H1 (cell line): ENCODE data around the gene INPP5A. TPM values are rescaled to one million over a fixed set of nuclear protein-coding genes. Genes with fewer than 3 reads are reported as not detected.

ENCODE experiments used
- CTCF ChIA-PET: fragments of 300-600 bp; sonication (Branson Sonifier 250); formaldehyde crosslinking; loops from one replicate; lab custom pipeline; 2021; ENCODE audit not compliant: partially characterized antibody; lab: Charles Lee
- POLR2A ChIA-PET: fragments of 300-600 bp; sonication (Branson Sonifier 250); formaldehyde crosslinking; loops from one replicate; lab custom pipeline; 2021; ENCODE audit warnings: inconsistent platforms; ENCODE audit not compliant: partially characterized antibody; lab: Charles Lee
- DNase-seq, 2 experiments: peaks; one replicate each; pipeline versions ENCODE4 v3.0.0 to v3.0.0-alpha.2; 2010 to 2022; ENCODE audit warnings: low spot score in 2 of 2, low read depth in 1 of 2, mixed read lengths in 1 of 2
- FAIRE-seq: peaks from 2 replicates; lab custom pipeline; 2011; peaks lifted over from hg19 to GRCh38; lab: Jason Lieb, UNC
- H2AFZ ChIP-seq: 2 replicates; pipeline ENCODE4 v1.8.1; 2012; ENCODE audit warnings: low read length, inconsistent platforms
- H2AK5ac ChIP-seq: 2 replicates; pipeline ENCODE4 v1.6.1; 2013; ENCODE audit warnings: low read depth, low read length
- H2BK120ac ChIP-seq: replicated peaks from 2 replicates; pipeline ENCODE3; 2013; ENCODE audit warnings: low read depth, low read length, inconsistent platforms
- H2BK12ac ChIP-seq: 2 replicates; pipeline ENCODE4 v1.6.1; 2013; ENCODE audit warnings: low read depth, low read length
- H2BK15ac ChIP-seq: 2 replicates; pipeline ENCODE4 v1.6.1; 2013; ENCODE audit warnings: low read length
- H2BK20ac ChIP-seq: 2 replicates; pipeline ENCODE4 v1.6.1; 2013; ENCODE audit warnings: low read length
- H2BK5ac ChIP-seq: 2 replicates; pipeline ENCODE4 v1.6.1; 2013; ENCODE audit warnings: low read depth, low read length
- H3K14ac ChIP-seq: 2 replicates; pipeline ENCODE4 v1.6.1; 2013; ENCODE audit warnings: inconsistent platforms; ENCODE audit not compliant: insufficient read length
- H3K18ac ChIP-seq: 2 replicates; pipeline ENCODE4 v1.6.1; 2013; ENCODE audit warnings: low read length; ENCODE audit errors: extremely low read depth
- H3K23ac ChIP-seq: 2 replicates; pipeline ENCODE4 v1.6.1; 2013; ENCODE audit warnings: inconsistent platforms; ENCODE audit not compliant: insufficient read length
- H3K23me2 ChIP-seq: 2 replicates; pipeline ENCODE4 v1.6.1; 2013; ENCODE audit warnings: low read depth, low read length
- H3K27ac ChIP-seq: 2 replicates; pipeline ENCODE4 v1.6.1; 2011; ENCODE audit warnings: low read depth, low read length, inconsistent platforms
- H3K27me3 ChIP-seq, 4 experiments: replicated peaks in 1 of 4; 1 replicate in 1 of 4; 2 replicates in 3 of 4; pipeline versions ENCODE4 v1.6.1 to v1.8.1; 2011 to 2013; ENCODE audit warnings: low read length in 3 of 4, mild to moderate bottlenecking in 3 of 4, inconsistent platforms in 2 of 4, mixed read lengths in 2 of 4, moderate library complexity in 1 of 4; ENCODE audit not compliant: control insufficient read depth in 3 of 4, insufficient read depth in 3 of 4; ENCODE audit errors: extremely low read depth in 1 of 4
- H3K36me3 ChIP-seq, 4 experiments: 2 replicates each; pipeline versions ENCODE4 v1.6.1 to v1.8.1; 2011 to 2013; ENCODE audit warnings: mild to moderate bottlenecking in 4 of 4, low read length in 3 of 4, moderate library complexity in 2 of 4, control low read depth in 1 of 4, inconsistent platforms in 1 of 4; ENCODE audit not compliant: insufficient read depth in 4 of 4, control insufficient read depth in 2 of 4
- H3K4ac ChIP-seq: replicated peaks from 2 replicates; pipeline ENCODE3; 2013; ENCODE audit warnings: low read length, low read depth, mixed read lengths, inconsistent platforms; ENCODE audit not compliant: insufficient read length
- H3K4me1 ChIP-seq, 4 experiments: replicated peaks in 1 of 4; 1 replicate in 1 of 4; 2 replicates in 3 of 4; pipeline versions ENCODE4 v1.6.1 to v1.8.1; 2011 to 2013; ENCODE audit warnings: low read length in 3 of 4, inconsistent platforms in 2 of 4, mixed read lengths in 1 of 4; ENCODE audit not compliant: insufficient read depth in 4 of 4, control insufficient read depth in 3 of 4
- H3K4me2 ChIP-seq, 2 experiments: 2 replicates each; pipeline versions ENCODE4 v1.6.1 to v1.8.1; 2011 to 2013; ENCODE audit warnings: low read depth in 2 of 2, low read length in 2 of 2, control low read depth in 1 of 2, inconsistent platforms in 1 of 2, mild to moderate bottlenecking in 1 of 2; ENCODE audit not compliant: insufficient read depth in 1 of 2
- H3K4me3 ChIP-seq, 4 experiments: fragments of 200-600, 300-600 bp in 1 of 4; sonication (generic), shearing (Covaris generic), sonication (Bioruptor Twin) in 1 of 4; 2 replicates each; pipeline versions ENCODE4 v1.5.1 to v1.8.1; 2011 to 2016; ENCODE audit warnings: low read length in 4 of 4, low read depth in 3 of 4, control low read depth in 2 of 4, inconsistent platforms in 2 of 4, mild to moderate bottlenecking in 2 of 4, mixed read lengths in 1 of 4, moderate library complexity in 1 of 4; ENCODE audit not compliant: insufficient read depth in 2 of 4; ENCODE audit errors: extremely low read depth in 1 of 4
- H3K56ac ChIP-seq: replicated peaks from 2 replicates; pipeline ENCODE3; 2013; ENCODE audit warnings: low read depth, mild to moderate bottlenecking, mixed read lengths, low read length, inconsistent platforms; ENCODE audit not compliant: insufficient read length
- H3K79me1 ChIP-seq: 2 replicates; pipeline ENCODE4 v1.6.1; 2013; ENCODE audit warnings: low read depth, low read length, control low read depth
- H3K79me2 ChIP-seq, 2 experiments: 2 replicates each; pipeline versions ENCODE4 v1.6.1 to v1.8.1; 2012 to 2013; ENCODE audit warnings: low read length in 2 of 2, mild to moderate bottlenecking in 2 of 2, inconsistent platforms in 1 of 2; ENCODE audit not compliant: insufficient read depth in 2 of 2, control insufficient read depth in 1 of 2
- H3K9ac ChIP-seq, 4 experiments: replicated peaks in 1 of 4; 1 replicate in 1 of 4; 2 replicates in 3 of 4; pipeline versions ENCODE4 v1.6.1 to v1.8.1; 2011 to 2013; ENCODE audit warnings: low read depth in 3 of 4, low read length in 3 of 4, control low read depth in 2 of 4, mild to moderate bottlenecking in 2 of 4, moderate library complexity in 2 of 4, inconsistent platforms in 1 of 4; ENCODE audit errors: extremely low read depth in 1 of 4
- H3K9me3 ChIP-seq, 2 experiments: 2 replicates each; pipeline versions ENCODE4 v1.6.1 to v1.8.1; 2012 to 2013; ENCODE audit warnings: mild to moderate bottlenecking in 2 of 2, moderate library complexity in 2 of 2, control low read depth in 1 of 2, inconsistent platforms in 1 of 2, low read depth in 1 of 2, low read length in 1 of 2, mixed read lengths in 1 of 2; ENCODE audit not compliant: insufficient read depth in 2 of 2
- H4K20me1 ChIP-seq, 2 experiments: replicated peaks in 1 of 2; 2 replicates each; pipeline versions ENCODE3 to v1.8.1; 2011 to 2013; ENCODE audit warnings: inconsistent platforms in 2 of 2, low read length in 2 of 2, mild to moderate bottlenecking in 1 of 2; ENCODE audit not compliant: insufficient read depth in 2 of 2, control insufficient read depth in 1 of 2
- H4K5ac ChIP-seq: 2 replicates; pipeline ENCODE4 v1.6.1; 2013; ENCODE audit warnings: low read length, low read depth, mixed read lengths, inconsistent platforms; ENCODE audit not compliant: insufficient read length
- H4K8ac ChIP-seq: 2 replicates; pipeline ENCODE4 v1.8.0; 2013; ENCODE audit warnings: mild to moderate bottlenecking, moderate library complexity, low read length, inconsistent platforms; ENCODE audit not compliant: insufficient read depth; ENCODE audit errors: extremely low read depth
- H4K91ac ChIP-seq: replicated peaks from 2 replicates; pipeline ENCODE3; 2013; ENCODE audit warnings: low read length, mixed read lengths, inconsistent platforms; ENCODE audit not compliant: insufficient read length
- EZH2 ChIP-seq: fragments of 200-600 bp; sonication (generic); IDR thresholded peaks from 2 replicates; pipeline ENCODE4 v1.7.1; 2012; ENCODE audit warnings: low read depth, mild to moderate bottlenecking, moderate library complexity, low read length, inconsistent platforms; ENCODE audit not compliant: severe bottlenecking
- SIX5 ChIP-seq: IDR thresholded peaks from 2 replicates; pipeline ENCODE4 v1.6.1; 2011; ENCODE audit warnings: mild to moderate bottlenecking, low read depth, low read length
- WGBS, 2 experiments: shearing (Covaris generic) in 1 of 2; methylation state at CpG; one replicate each; pipeline versions ENCODE4 v1.1.6 to v1.1.7; 2013 to 2015; ENCODE audit warnings: low lambda C conversion rate in 2 of 2, mixed read lengths in 2 of 2, inconsistent platforms in 1 of 2, low coverage in 1 of 2, missing lambda C conversion rate in 1 of 2; ENCODE audit not compliant: insufficient replicate concordance in 2 of 2, insufficient coverage in 1 of 2, insufficient read length in 1 of 2; ENCODE audit errors: extremely low coverage in 1 of 2, missing lambda C conversion rate in 1 of 2; 5-methylcytosine and 5-hydroxymethylcytosine counted together
- polyA plus RNA-seq, 7 experiments: library from polyadenylated mRNA; depleted of rRNA in 3 of 7; stranded (reverse) in 5 of 7; unstranded in 2 of 7; fragments of >200 nt in 5 of 7; fragments of 200-250 nt in 2 of 7; gene quantifications; 1 replicate in 5 of 7; 2 replicates in 1 of 7; 4 replicates in 1 of 7; pipeline versions ENCODE4 v1.2.1 to v1.2.3, GENCODE V29; 2011 to 2013; ENCODE audit warnings: missing spikeins in 2 of 7, mixed read lengths in 2 of 7
- total RNA-seq: library from RNA; stranded (reverse); fragmentation: NEBNext Ultra II Directional; extraction: Animal tissue kit (Norgen Biotek cat#: 25700); gene quantifications from 2 replicates; pipeline ENCODE4 v1.2.1, GENCODE V29; 2021

The INPP5A gene
- total and polyA plus RNA-seq, 2 of the 8 experiments (the other 6 are each of a cell fraction or from before 2014, with no cell fraction given) = 19.7 to 27.5 TPM

DNA sequence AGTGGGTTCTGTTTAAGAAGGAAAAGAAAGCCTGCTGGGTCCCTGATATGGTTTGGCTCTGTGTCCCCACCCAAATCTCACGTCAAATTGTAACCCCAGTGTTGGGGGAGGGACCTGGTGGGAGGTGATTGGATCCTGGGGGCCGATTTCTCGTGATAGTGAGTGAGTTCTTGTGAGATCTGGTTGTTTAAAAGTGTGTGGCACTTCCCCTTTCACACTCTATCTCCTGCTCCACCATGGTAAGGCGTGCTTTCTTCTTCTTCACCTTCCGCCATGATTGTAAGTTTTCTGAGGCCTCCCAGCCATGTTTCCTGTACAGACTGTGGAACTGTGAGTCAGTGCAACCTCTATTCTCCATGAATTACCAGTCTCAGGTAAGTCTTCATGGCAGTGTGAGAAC lies 42.6 kb downstream of the INPP5A start:
- H3K27ac ChIP-seq = no peak overlapping the region
- no peak overlapping the region for H3K4me3 ChIP-seq
- no peak overlapping the region for H3K9ac ChIP-seq
- WGBS, 2 experiments = 88% methylated on average over 5 of the region's 5 CpGs; no CpG with 5 or more reads in 1 of the 2 experiments
- H3K9me3 ChIP-seq = no peaks in the 10 kb centered on the region
- H2BK20ac ChIP-seq = no peak overlapping the region
- no peak overlapping the region for H2BK5ac ChIP-seq
- no peaks in the 10 kb centered on the region; a peak in 1 of 7 replicates for H3K27me3 ChIP-seq
- no peak overlapping the region for H3K23ac ChIP-seq
- H3K56ac ChIP-seq = no peak overlapping the region
- H3K79me1 ChIP-seq = peaks cover 2% of the 10 kb centered on the region; the same call in 1 of the 2 replicates
- TF ChIP-seq EZH2 = no peak
- no peak for TF ChIP-seq SIX5
- no peak overlapping the region for H3K4ac ChIP-seq
- ChIA-PET POLR2A (no interaction called here), CTCF (interaction anchor here (0.7 to 2.1 kb wide), 4 partner anchors 17 to 121 kb away, joined by 3 to 7 read pairs (median 4); no protein-coding TSS in a partner anchor)
- H3K18ac ChIP-seq = no peak overlapping the region
- H2BK15ac ChIP-seq = no peak overlapping the region
- no peak overlapping the region for H4K91ac ChIP-seq
- no peak overlapping the region for H2AFZ ChIP-seq
- no peaks in the 10 kb centered on the region for H3K36me3 ChIP-seq
- peaks cover 0 to 3% of the 10 kb centered on the region in 2 experiments; a peak in 1 of 4 replicates for H3K79me2 ChIP-seq
- H4K20me1 ChIP-seq = peaks cover 4 to 14% of the 10 kb centered on the region in 2 experiments
- DNase-seq (no peak), FAIRE-seq (no peak)
- H3K23me2 ChIP-seq = no peaks in the 10 kb centered on the region
- no peak overlapping the region for H2BK12ac ChIP-seq
- H3K4me1 ChIP-seq = peaks cover 0 to 6% (median 6%) of the 10 kb centered on the region in 4 experiments; a peak in 6 of 7 replicates
- H2BK120ac ChIP-seq = no peak overlapping the region
- H2AK5ac ChIP-seq = no peak overlapping the region
- no peak overlapping the region for H3K14ac ChIP-seq
- H3K4me2 ChIP-seq = no peak overlapping the region
- no peak overlapping the region for H4K8ac ChIP-seq
- H4K5ac ChIP-seq = no peak overlapping the region
